ENCODE data around the gene COLEC12. TPM values are rescaled to one million over a fixed set of nuclear protein-coding genes. Genes with fewer than 3 reads are reported as not detected.

The COLEC12 gene
- total RNA-seq, 6 experiments from 2014 or later: 0.05 to 0.21 (median 0.15) TPM; not detected in 1

- Mint-ChIP-seq H3K9me3 (no peaks in the 10 kb centered on the region), H3K4me1 (ENCODE audit: low read depth) (peaks cover 55% of the 10 kb centered on the region)
Observed at GRCh38 chr18:394987-395362, 105.5 kb downstream of the COLEC12 start.

GRCh38 chr18:394262-394986 is 106.1 kb downstream of the COLEC12 start:
- Mint-ChIP-seq H3K9me3 (no peaks in the 10 kb centered on the region), H3K27ac (peak overlapping the region; percentile 97), H3K4me3 (peak overlapping the region; percentile 74), H3K27me3 (ENCODE audit: insufficient read depth) (peaks cover 9% of the 10 kb centered on the region; the same call in 1 of the 2 replicates), H3K36me3 (ENCODE audit: low read depth) (0 out of 2 replicates have a peak, but pooled peaks cover 5% of the 10 kb centered on the region), H3K4me1 (ENCODE audit: low read depth) (peaks cover 52% of the 10 kb centered on the region)
- no peak for DNase-seq
- TF ChIP-seq CTCF (IDR thresholded peaks at IDR 0.05): no peak

More at GRCh38 chr18:394987-395362, 105.5 kb downstream of the COLEC12 start:
- H3K27ac Mint-ChIP-seq: peak overlapping the region; percentile 97
- DNase-seq: peak; percentile 87
- H3K36me3 Mint-ChIP-seq (ENCODE audit: low read depth): 0 out of 2 replicates have a peak, but pooled peaks cover 5% of the 10 kb centered on the region
- no peak for TF ChIP-seq CTCF (IDR thresholded peaks at IDR 0.05)
- peaks cover 12% of the 10 kb centered on the region; the same call in 1 of the 2 replicates for H3K27me3 Mint-ChIP-seq (ENCODE audit: insufficient read depth)
- H3K4me3 Mint-ChIP-seq: peak overlapping the region; percentile 74

GRCh38 chr18:393574-393957 is 106.9 kb downstream of the COLEC12 start:
- Mint-ChIP-seq H3K27me3 (ENCODE audit: insufficient read depth) (peaks cover 6% of the 10 kb centered on the region), H3K27ac (peak overlapping the region; percentile 6; the same call in 1 of the 2 replicates), H3K4me3 (no peak overlapping the region), H3K4me1 (ENCODE audit: low read depth) (peaks cover 43% of the 10 kb centered on the region), H3K36me3 (ENCODE audit: low read depth) (0 out of 2 replicates have a peak, but pooled peaks cover 5% of the 10 kb centered on the region), H3K9me3 (no peaks in the 10 kb centered on the region)
- no peak for TF ChIP-seq CTCF (IDR thresholded peaks at IDR 0.05)
- no peak for DNase-seq

- DNase-seq: no peak
- Mint-ChIP-seq H3K27me3 (ENCODE audit: insufficient read depth) (peaks cover 4% of the 10 kb centered on the region), H3K36me3 (ENCODE audit: low read depth) (0 out of 2 replicates have a peak, but pooled peaks cover 5% of the 10 kb centered on the region), H3K4me1 (ENCODE audit: low read depth) (peaks cover 43% of the 10 kb centered on the region), H3K27ac (peak overlapping the region; percentile 6; the same call in 1 of the 2 replicates), H3K4me3 (no peak overlapping the region), H3K9me3 (no peaks in the 10 kb centered on the region)
- TF ChIP-seq CTCF (IDR thresholded peaks at IDR 0.05): no peak
Observed at GRCh38 chr18:392928-393573, 107.5 kb downstream of the COLEC12 start.

- H3K36me3 Mint-ChIP-seq (ENCODE audit: low read depth): no peaks in the 10 kb centered on the region
- TF ChIP-seq CTCF (IDR thresholded peaks at IDR 0.05): no peak
- no peak overlapping the region for H3K4me3 Mint-ChIP-seq
- H3K27ac Mint-ChIP-seq: no peak overlapping the region
- no peak for DNase-seq
- H3K27me3 Mint-ChIP-seq (ENCODE audit: insufficient read depth): peaks cover 10% of the 10 kb centered on the region
- no peaks in the 10 kb centered on the region for H3K9me3 Mint-ChIP-seq
- H3K4me1 Mint-ChIP-seq (ENCODE audit: low read depth): peaks cover 24% of the 10 kb centered on the region
Observed at GRCh38 chr18:390741-391478, 109.6 kb downstream of the COLEC12 start.
